Measurements from ENCODE around the gene CKMT1A.
"Not testable (repeated sequence)": the region's sequence is repeated elsewhere in the genome, so short reads cannot be mapped to it uniquely, and the experiment has no call there.

DNA sequence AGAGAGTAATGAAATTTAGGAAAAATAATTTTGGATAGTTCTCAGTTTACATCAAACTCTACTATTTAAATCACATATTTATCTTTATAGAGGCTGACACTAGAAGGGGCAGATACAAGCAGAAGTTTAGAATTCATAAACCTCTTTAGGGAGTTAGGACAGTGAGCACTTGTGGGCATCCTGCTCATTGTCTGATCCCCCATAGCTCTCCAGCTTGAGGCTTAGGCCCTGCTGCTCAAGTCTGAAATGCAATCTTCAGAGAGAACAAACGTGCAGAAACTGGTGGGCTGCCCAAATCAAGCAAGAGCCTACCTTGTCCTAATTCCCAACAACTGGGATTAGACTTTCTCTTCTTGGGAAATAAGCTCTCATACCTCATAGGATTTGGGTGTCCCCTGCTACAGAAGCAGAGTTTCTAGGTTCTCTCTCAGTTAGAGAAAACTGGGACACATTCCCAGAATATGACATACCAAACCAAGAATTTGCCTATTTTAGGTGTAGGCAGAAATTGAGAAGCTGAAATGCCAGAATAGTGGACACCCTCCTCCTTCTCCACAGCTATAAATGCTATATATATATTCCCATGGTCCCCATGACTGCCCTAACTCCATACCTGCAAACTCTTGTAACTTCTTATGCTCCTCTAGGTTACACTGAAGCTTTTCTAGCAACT, 34.5 kb downstream of the CKMT1A start:
- not testable (repeated sequence) for TF ChIP-seq POLR2A (IDR thresholded peaks at IDR 0.05); POLR2AphosphoS5 (IDR thresholded peaks at IDR 0.05; ENCODE audit: insufficient read depth in 1 of 2, low read depth in 1 of 2)
- TF ChIP-seq, protein P1, sequence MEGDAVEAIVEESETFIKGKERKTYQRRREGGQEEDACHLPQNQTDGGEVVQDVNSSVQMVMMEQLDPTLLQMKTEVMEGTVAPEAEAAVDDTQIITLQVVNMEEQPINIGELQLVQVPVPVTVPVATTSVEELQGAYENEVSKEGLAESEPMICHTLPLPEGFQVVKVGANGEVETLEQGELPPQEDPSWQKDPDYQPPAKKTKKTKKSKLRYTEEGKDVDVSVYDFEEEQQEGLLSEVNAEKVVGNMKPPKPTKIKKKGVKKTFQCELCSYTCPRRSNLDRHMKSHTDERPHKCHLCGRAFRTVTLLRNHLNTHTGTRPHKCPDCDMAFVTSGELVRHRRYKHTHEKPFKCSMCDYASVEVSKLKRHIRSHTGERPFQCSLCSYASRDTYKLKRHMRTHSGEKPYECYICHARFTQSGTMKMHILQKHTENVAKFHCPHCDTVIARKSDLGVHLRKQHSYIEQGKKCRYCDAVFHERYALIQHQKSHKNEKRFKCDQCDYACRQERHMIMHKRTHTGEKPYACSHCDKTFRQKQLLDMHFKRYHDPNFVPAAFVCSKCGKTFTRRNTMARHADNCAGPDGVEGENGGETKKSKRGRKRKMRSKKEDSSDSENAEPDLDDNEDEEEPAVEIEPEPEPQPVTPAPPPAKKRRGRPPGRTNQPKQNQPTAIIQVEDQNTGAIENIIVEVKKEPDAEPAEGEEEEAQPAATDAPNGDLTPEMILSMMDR (IDR thresholded peaks at IDR 0.05), result not testable (repeated sequence)
